ENCODE results near the gene AKT3.

GRCh38 chr1:243513726-243514491 lies 336.1 kb downstream of the AKT3 start:
- no peak for TF ChIP-seq POLR2A (IDR thresholded peaks at IDR 0.05)
- TF ChIP-seq CTCF (IDR thresholded peaks at IDR 0.05): no peak

All from heart left ventricle (tissue), 13 donors.